Measurements from ENCODE around the gene OSBPL5. TPM values are rescaled to one million over a fixed set of nuclear protein-coding genes. Genes with fewer than 3 reads are reported as not detected.

Gene OSBPL5
- total and polyA plus RNA-seq, 2 donors from 2014 or later, result 8.5 to 63.0 TPM

- no peak for TF ChIP-seq CTCF (IDR thresholded peaks at IDR 0.05; ENCODE audit: borderline replicate concordance, extremely low read depth, insufficient read depth)
- DNase-seq (peak in 1 of 5 donors; percentile 29), FAIRE-seq (no peak)
- no peaks in the 10 kb centered on the region for H3K4me1 ChIP-seq (ENCODE audit: control insufficient read depth in 2 of 3, insufficient read depth in 2 of 3, low read depth in 1 of 3, low read length in 3 of 3)
- H3K36me3 ChIP-seq (ENCODE audit: control insufficient read depth in 2 of 3, insufficient read depth in 3 of 3, low read length in 3 of 3), result no peaks in the 10 kb centered on the region
- H3K4me3 ChIP-seq (ENCODE audit: low read length in 3 of 3), result no peak overlapping the region
- H3K27ac ChIP-seq (ENCODE audit: low read depth in 2 of 2, low read length in 2 of 2), result no peak overlapping the region
- H3K27me3 ChIP-seq (ENCODE audit: control insufficient read depth, insufficient read depth, low read length), result no peaks in the 10 kb centered on the region
- no peaks in the 10 kb centered on the region for H3K9me3 ChIP-seq (ENCODE audit: control insufficient read depth in 2 of 3, insufficient read depth in 1 of 3, low read length in 3 of 3)
- H3K9ac ChIP-seq (ENCODE audit: low read length in 3 of 3), result no peak overlapping the region
- intact Hi-C loops (cut with DNase I), result loop anchor here (10.0 kb wide), 1 partner anchor 179 kb away; no protein-coding TSS in a partner anchor
Measured at GRCh38 chr11:3213659-3214419, 48.7 kb upstream of the OSBPL5 start.

- intact Hi-C loops (cut with DNase I), result no loop called here
- no peaks in the 10 kb centered on the region for H3K36me3 ChIP-seq (ENCODE audit: control insufficient read depth in 2 of 3, insufficient read depth in 3 of 3, low read length in 3 of 3)
- H3K9ac ChIP-seq (ENCODE audit: low read length in 3 of 3), result no peak overlapping the region
- H3K4me1 ChIP-seq (ENCODE audit: control insufficient read depth in 2 of 3, insufficient read depth in 2 of 3, low read depth in 1 of 3, low read length in 3 of 3), result peaks cover 0 to 5% (median 0%) of the 10 kb centered on the region in 3 donors
- TF ChIP-seq CTCF (IDR thresholded peaks at IDR 0.05; ENCODE audit: borderline replicate concordance, extremely low read depth, insufficient read depth), result no peak
- H3K27me3 ChIP-seq (ENCODE audit: control insufficient read depth, insufficient read depth, low read length), result no peaks in the 10 kb centered on the region
- FAIRE-seq (no peak), DNase-seq (no peak)
- H3K9me3 ChIP-seq (ENCODE audit: control insufficient read depth in 2 of 3, insufficient read depth in 1 of 3, low read length in 3 of 3), result no peaks in the 10 kb centered on the region
- H3K4me3 ChIP-seq (ENCODE audit: low read length in 3 of 3), result no peak overlapping the region
- H3K27ac ChIP-seq (ENCODE audit: low read depth in 2 of 2, low read length in 2 of 2), result no peak overlapping the region
Measured at GRCh38 chr11:3208272-3208671, 43.2 kb upstream of the OSBPL5 start.

GRCh38 chr11:3207526-3208189 is 42.5 kb upstream of the OSBPL5 start:
- no peak overlapping the region for H3K4me3 ChIP-seq (ENCODE audit: low read length in 3 of 3)
- no peak for TF ChIP-seq CTCF (IDR thresholded peaks at IDR 0.05; ENCODE audit: borderline replicate concordance, extremely low read depth, insufficient read depth)
- no peaks in the 10 kb centered on the region for H3K9me3 ChIP-seq (ENCODE audit: control insufficient read depth in 2 of 3, insufficient read depth in 1 of 3, low read length in 3 of 3)
- intact Hi-C loops (cut with DNase I), result no loop called here
- DNase-seq, result peak in 1 of 5 donors; percentile 43
- peaks cover 1% of the 10 kb centered on the region for H3K27me3 ChIP-seq (ENCODE audit: control insufficient read depth, insufficient read depth, low read length)
- H3K4me1 ChIP-seq (ENCODE audit: control insufficient read depth in 2 of 3, insufficient read depth in 2 of 3, low read depth in 1 of 3, low read length in 3 of 3), result peaks cover 0 to 5% (median 0%) of the 10 kb centered on the region in 3 donors
- no peak overlapping the region for H3K9ac ChIP-seq (ENCODE audit: low read length in 3 of 3)
- H3K36me3 ChIP-seq (ENCODE audit: control insufficient read depth in 2 of 3, insufficient read depth in 3 of 3, low read length in 3 of 3), result no peaks in the 10 kb centered on the region
- no peak for FAIRE-seq
- H3K27ac ChIP-seq (ENCODE audit: low read depth in 2 of 2, low read length in 2 of 2), result no peak overlapping the region
